ENCODE results near the gene INKA1. TPM values are rescaled to one million over a fixed set of nuclear protein-coding genes. Genes with fewer than 3 reads are reported as not detected.
A peak's percentile ranks its signal among the peaks of the same experiment; 100 is the strongest.

The INKA1 gene
- total and polyA plus RNA-seq, 9 of the 15 experiments (the other 6 are each of a cell fraction or from before 2014, with no cell fraction given), result 0.55 to 13.9 (median 6.7) TPM

- TF ChIP-seq MGA (IDR thresholded peaks at IDR 0.05), result peak; percentile 97
- peak; percentile 99 for TF ChIP-seq USF2 (CRISPR knock-in tag; IDR thresholded peaks at IDR 0.05)
- peak; percentile 88 for TF ChIP-seq ZBTB2 (IDR thresholded peaks at IDR 0.05)
- TF ChIP-seq ASH1L (IDR thresholded peaks at IDR 0.05; ENCODE audit: borderline replicate concordance, low read depth, partially characterized antibody), result peak; percentile 84
- TF ChIP-seq HNRNPLL (IDR thresholded peaks at IDR 0.05; ENCODE audit: low read depth, low read length, poor library complexity, severe bottlenecking), result peak; percentile 83
- 0 out of 2 replicates have a peak, but pooled peaks have one; percentile 48 for TF ChIP-seq MTF1 (CRISPR knock-in tag; IDR thresholded peaks at IDR 0.05; ENCODE audit: borderline replicate concordance)
- TF ChIP-seq CSDE1 (IDR thresholded peaks at IDR 0.05), result peak in 1 of 2 experiments; percentile 49; a peak in 1 of 4 replicates
- TF ChIP-seq PKNOX1 (IDR thresholded peaks at IDR 0.05), result peak; percentile 100
- peak; percentile 76 for TF ChIP-seq NUFIP1 (IDR thresholded peaks at IDR 0.05; ENCODE audit: partially characterized antibody)
- TF ChIP-seq POLR2H (tag; IDR thresholded peaks at IDR 0.05; ENCODE audit: low read depth), result peak; percentile 45; the same call in 1 of the 2 replicates
- TF ChIP-seq GATAD2B (IDR thresholded peaks at IDR 0.05; ENCODE audit: borderline replicate concordance), result no peak
These were observed 16.5 kb upstream of the INKA1 start, which contains the start of gene IP6K1 (continued) for GRCh38 chr3:49786357-49787181.

All from K562 (cell line).